ENCODE results near the gene RABGAP1L.

DNA sequence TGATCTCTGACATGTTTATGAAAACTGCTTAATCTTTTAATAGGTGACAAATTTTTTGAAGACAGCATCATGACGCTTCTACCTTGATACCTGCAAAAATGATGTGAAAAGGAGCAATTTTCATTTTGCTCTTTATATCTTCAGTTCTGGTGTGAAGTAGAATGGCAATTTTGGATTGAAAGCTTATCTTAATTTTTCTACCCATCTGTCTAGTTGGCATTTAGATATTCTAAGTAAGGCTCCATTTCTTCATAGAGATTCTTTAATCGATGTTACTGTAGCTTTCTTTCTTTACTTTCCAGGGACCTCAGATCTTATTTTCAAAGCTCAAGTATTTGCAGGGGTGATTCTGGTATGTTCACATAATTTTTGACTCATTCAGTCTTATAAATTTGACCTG is 256.2 kb downstream of the RABGAP1L start:
- TF ChIP-seq GABPA (IDR thresholded peaks at IDR 0.05 in 1 of 2, conservative IDR thresholded peaks at IDR 0.05 in 1 of 2) (no peak), YY1 (IDR thresholded peaks at IDR 0.05) (no peak), RAD21 (IDR thresholded peaks at IDR 0.05) (no peak)
- TF ChIP-seq, protein P1, sequence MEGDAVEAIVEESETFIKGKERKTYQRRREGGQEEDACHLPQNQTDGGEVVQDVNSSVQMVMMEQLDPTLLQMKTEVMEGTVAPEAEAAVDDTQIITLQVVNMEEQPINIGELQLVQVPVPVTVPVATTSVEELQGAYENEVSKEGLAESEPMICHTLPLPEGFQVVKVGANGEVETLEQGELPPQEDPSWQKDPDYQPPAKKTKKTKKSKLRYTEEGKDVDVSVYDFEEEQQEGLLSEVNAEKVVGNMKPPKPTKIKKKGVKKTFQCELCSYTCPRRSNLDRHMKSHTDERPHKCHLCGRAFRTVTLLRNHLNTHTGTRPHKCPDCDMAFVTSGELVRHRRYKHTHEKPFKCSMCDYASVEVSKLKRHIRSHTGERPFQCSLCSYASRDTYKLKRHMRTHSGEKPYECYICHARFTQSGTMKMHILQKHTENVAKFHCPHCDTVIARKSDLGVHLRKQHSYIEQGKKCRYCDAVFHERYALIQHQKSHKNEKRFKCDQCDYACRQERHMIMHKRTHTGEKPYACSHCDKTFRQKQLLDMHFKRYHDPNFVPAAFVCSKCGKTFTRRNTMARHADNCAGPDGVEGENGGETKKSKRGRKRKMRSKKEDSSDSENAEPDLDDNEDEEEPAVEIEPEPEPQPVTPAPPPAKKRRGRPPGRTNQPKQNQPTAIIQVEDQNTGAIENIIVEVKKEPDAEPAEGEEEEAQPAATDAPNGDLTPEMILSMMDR (IDR thresholded peaks at IDR 0.05; ENCODE audit: low read depth, low read length, missing input control), result no peak
- TF ChIP-seq, protein P2, sequence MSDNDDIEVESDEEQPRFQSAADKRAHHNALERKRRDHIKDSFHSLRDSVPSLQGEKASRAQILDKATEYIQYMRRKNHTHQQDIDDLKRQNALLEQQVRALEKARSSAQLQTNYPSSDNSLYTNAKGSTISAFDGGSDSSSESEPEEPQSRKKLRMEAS (IDR thresholded peaks at IDR 0.05), result no peak
- TF ChIP-seq, protein P3, sequence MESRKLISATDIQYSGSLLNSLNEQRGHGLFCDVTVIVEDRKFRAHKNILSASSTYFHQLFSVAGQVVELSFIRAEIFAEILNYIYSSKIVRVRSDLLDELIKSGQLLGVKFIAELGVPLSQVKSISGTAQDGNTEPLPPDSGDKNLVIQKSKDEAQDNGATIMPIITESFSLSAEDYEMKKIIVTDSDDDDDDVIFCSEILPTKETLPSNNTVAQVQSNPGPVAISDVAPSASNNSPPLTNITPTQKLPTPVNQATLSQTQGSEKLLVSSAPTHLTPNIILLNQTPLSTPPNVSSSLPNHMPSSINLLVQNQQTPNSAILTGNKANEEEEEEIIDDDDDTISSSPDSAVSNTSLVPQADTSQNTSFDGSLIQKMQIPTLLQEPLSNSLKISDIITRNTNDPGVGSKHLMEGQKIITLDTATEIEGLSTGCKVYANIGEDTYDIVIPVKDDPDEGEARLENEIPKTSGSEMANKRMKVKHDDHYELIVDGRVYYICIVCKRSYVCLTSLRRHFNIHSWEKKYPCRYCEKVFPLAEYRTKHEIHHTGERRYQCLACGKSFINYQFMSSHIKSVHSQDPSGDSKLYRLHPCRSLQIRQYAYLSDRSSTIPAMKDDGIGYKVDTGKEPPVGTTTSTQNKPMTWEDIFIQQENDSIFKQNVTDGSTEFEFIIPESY (IDR thresholded peaks at IDR 0.05), result no peak

All from liver (tissue), 3 donors.